ENCODE data around the gene ETV3L.

DNA sequence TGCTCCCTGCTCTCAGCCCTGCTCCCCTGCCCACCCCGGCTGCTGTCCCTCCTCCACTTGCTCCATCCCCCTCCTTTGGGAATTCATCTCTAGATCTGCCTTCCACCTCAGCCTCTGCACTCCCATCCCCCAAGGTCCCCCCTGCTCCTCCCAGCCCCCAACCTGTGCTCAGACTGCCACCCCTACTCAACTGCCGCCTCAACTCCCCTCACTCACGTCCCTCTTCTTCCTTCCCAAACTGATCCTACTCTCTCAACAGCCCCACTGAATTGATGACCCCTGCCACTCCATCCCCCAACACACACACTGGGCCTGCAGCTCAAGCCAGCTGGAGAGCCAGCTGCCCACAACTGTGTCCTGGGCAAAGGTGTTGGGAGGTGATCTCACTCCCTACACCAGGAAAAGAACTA, 15.8 kb upstream of the ETV3L start:
- TF ChIP-seq POLR2AphosphoS5 (IDR thresholded peaks at IDR 0.05; ENCODE audit: low read depth, low read length), result no peak
- no peak for TF ChIP-seq SIN3A (IDR thresholded peaks at IDR 0.05; ENCODE audit: borderline replicate concordance, insufficient read depth, low read length)
- no peak for TF ChIP-seq REST (IDR thresholded peaks at IDR 0.05; ENCODE audit: insufficient read depth in 1 of 2, low read depth in 2 of 2, low read length in 2 of 2)
- no peak for TF ChIP-seq TAF1 (IDR thresholded peaks at IDR 0.05; ENCODE audit: borderline replicate concordance, insufficient read depth, low read length)
- no peak for TF ChIP-seq FOXP2 (optimal IDR thresholded peaks at IDR 0.05; ENCODE audit: borderline replicate concordance, extremely low read depth, extremely low read length, insufficient read depth)

All from PFSK-1 (cell line).